A673 (cell line): ENCODE results near the gene CAPG.

Experiments used
- EZH2 ChIP-seq: fragments of 200-600 bp; sonication (generic); IDR thresholded peaks from 2 replicates; pipeline ENCODE4 v1.6.1; 2017; ENCODE audit warnings: borderline replicate concordance, low read depth, mild to moderate bottlenecking, mixed read lengths, antibody characterized with exemption, low read length; ENCODE audit not compliant: poor library complexity, severe bottlenecking
- TF ChIP-seq, protein P1 (sequence below): fragments of 300-800, 200-600 bp; sonication (generic); conservative IDR thresholded peaks from 2 replicates; pipeline ENCODE4 v1.5.1; 2017; ENCODE audit warnings: low read depth, mild to moderate bottlenecking, antibody characterized with exemption, low read length, moderate library complexity, mixed read lengths

DNA sequence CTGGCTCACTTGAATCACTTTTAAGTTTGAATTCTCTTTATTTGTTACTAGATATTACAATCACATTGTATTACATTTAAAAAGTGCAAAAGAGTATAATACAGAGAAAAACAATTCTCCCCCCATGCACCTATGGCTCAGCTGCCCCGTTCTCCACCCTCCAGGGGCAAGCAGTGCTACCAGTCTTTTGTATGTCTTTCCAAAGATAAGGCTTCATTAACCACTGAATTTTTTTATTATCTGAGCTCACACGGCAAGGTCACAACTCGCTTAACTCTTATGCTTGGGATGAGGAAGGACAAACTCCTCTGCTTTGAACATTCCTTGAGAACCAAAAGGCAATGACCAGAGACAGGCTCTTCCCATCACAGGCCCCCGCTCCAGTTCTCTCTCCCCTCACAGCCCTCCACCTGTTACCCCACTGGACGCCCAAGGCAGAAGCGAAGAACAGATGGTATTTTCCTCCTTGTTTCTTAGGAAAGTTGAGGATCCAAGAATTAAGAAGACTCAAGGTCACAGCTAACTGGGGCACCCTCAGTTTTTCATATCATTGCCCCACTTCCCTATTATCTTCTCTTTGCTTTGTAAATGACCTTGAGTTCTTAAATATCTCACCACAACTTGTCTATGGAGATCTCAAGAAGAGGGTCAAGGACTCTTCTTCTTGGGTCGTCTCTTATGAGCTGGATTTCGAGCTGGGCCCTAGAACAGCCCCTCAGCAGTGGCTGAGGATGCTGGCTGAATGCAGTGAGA is 38.5 kb upstream of the CAPG start:
- TF ChIP-seq EZH2: no peak
- TF ChIP-seq, protein P1, sequence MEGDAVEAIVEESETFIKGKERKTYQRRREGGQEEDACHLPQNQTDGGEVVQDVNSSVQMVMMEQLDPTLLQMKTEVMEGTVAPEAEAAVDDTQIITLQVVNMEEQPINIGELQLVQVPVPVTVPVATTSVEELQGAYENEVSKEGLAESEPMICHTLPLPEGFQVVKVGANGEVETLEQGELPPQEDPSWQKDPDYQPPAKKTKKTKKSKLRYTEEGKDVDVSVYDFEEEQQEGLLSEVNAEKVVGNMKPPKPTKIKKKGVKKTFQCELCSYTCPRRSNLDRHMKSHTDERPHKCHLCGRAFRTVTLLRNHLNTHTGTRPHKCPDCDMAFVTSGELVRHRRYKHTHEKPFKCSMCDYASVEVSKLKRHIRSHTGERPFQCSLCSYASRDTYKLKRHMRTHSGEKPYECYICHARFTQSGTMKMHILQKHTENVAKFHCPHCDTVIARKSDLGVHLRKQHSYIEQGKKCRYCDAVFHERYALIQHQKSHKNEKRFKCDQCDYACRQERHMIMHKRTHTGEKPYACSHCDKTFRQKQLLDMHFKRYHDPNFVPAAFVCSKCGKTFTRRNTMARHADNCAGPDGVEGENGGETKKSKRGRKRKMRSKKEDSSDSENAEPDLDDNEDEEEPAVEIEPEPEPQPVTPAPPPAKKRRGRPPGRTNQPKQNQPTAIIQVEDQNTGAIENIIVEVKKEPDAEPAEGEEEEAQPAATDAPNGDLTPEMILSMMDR: no peak
